Measurements from ENCODE around the gene CDX2.
"Not testable (repeated sequence)": the region's sequence is repeated elsewhere in the genome, so short reads cannot be mapped to it uniquely, and the experiment has no call there.

CDX2 gene

DNA sequence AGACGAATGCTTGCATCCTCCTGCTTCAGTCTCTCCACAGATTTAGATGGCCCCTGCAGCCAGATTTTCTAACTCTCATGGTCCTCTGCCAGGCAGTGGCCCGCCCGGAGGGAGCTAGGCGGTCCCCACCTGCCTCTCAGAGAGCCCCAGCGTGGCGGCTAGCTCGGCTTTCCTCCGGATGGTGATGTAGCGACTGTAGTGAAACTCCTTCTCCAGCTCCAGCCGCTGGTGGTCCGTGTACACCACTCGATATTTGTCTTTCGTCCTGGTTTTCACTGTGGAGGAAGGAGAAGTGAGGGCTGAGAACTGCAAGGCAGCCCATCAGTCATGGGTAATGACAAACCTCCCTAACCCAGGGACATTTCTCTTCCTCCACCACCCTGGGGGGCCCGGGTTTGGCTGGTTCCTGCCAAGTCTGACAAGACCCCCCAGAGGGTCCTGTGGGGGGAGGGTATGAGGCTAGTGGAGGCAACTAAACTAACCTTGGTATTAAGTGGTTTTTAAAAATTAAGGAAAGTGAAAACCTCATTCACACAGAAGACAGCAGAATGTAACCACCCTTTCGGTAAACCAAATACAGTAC is 4.3 kb downstream of the CDX2 start:
- DNase-seq, result no peak

DNA sequence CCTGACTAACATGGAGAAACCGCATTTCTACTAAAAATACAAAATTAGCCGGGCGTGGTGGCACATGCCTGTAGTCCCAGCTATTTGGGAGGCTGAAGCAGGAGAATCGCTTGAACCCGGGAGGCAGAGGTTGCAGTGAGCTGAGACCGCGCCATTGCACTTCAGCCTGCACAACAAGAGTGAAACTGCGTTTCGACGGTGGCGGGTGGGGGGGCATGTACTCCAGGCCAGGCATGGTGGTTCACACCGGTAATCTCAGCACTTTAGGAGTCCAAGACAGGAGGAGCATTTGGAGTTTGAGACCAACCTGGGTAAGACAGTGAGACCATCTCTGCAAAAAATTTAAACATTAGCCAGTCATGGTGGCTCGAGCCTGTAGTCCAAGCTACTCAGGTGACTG is 4.9 kb downstream of the CDX2 start:
- DNase-seq, result not testable (repeated sequence)

DNA sequence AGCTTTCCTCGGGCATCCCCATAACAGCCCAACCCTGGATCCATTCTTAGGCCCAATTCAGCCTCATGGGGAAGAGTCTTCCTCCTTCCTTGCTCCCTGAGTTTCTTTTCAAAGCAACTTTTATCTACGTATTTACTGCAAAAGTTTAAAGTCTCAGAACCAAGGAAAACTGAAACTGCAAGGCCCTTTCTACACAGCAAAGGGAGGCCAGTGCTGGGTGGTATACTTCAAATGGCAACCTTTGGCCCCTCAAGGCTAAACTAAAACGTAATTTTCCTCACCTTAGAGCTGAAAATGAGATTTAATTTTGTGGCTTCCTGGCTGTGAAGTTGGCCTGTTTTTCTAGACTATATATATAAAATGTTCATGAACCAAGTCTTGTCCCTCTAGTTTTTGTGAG is 5.6 kb downstream of the CDX2 start:
- no peak for DNase-seq

DNA sequence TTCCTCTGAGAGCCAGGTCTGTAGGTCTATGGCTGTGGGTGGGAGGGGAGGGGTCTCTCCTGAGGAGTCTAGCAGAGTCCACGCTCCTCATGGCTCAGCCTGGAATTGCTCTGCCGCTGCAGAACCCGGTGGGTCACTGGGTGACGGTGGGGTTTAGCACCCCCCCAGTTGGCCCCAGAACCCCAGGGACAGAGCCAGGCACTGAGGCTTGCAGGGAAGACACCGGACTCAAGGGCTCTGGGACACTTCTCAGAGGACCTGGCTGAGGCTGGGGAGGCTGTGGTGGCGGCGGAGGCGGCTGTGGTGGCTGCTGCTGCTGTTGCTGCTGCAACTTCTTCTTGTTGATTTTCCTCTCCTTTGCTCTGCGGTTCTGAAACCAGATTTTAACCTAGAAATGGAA is 6.1 kb downstream of the CDX2 start:
- DNase-seq, result no peak

DNA sequence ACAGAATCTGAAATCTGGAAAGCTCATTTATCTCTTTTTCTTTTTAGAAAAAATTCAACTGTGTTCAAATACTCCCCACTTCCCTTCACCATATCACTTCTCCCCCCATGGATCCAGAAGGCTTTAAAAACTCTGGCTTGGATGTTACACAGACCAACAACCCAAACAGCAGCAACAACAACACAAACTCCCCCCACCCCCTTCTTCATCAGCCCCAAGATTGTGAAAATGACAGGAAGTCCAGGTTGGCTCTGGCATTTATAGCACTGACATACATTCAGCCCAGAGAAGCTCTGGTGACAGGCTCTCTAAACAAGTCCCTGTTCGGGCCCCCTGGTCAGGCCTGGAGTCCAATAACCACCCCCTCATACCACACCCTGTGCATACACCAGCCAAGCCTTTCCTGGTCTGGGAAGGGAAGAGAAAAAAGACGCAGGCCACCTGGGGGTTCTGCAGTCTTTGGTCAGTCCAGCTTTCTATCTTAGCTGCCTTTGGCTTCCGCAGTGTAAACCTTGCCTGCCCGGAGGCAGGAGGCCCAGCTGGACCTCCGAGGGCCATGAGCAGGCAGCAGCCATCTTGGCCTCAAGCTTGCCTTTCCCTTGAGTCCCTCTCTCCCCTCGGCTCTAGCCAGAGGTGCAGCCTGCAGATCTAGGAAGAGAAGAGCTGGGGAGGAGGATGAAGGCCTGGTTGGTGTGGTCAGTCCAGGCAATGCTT is 6.8 kb downstream of the CDX2 start:
- no peak for DNase-seq

DNA sequence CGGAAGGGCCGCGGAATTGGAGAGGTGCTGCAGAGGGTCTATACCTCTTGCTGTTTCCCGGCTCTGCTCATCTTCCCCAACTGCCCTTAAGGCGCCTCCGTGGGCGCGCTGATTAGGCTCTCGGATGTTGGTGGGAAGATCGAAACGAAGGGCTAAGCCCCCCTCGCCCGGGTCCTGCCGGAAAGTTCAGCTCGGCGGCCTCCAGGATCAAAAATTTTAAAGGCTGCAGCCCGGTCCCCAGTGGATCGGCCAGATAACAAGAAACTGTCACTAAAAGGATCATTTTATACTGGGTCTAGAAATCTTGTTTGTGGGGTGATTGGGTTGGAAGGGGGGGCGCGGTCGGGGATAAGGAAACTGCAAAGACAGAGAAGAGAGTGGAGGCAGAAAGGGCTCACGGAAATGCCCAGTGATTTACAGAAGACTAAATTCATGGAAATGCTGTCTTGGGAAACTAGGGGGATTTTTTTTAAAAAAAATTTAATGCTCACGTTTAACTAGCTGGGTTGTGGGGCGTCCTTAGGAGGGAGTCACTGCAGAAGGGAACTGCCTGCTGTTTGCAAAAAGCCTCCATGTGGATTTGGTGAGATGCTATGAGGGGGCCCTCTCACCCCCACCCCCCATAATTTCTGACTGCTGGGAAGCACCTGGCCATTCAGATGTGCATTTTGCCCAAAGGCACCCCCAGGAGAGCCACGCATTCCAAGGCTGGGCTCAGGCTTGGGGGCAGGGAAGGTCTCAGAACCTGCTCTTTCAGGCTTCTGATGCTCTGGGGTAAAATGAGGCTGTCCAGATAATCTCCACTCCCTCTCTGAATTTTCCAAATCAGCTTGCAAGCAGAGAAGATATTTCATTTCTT is 7.7 kb downstream of the CDX2 start:
- no peak for DNase-seq

DNA sequence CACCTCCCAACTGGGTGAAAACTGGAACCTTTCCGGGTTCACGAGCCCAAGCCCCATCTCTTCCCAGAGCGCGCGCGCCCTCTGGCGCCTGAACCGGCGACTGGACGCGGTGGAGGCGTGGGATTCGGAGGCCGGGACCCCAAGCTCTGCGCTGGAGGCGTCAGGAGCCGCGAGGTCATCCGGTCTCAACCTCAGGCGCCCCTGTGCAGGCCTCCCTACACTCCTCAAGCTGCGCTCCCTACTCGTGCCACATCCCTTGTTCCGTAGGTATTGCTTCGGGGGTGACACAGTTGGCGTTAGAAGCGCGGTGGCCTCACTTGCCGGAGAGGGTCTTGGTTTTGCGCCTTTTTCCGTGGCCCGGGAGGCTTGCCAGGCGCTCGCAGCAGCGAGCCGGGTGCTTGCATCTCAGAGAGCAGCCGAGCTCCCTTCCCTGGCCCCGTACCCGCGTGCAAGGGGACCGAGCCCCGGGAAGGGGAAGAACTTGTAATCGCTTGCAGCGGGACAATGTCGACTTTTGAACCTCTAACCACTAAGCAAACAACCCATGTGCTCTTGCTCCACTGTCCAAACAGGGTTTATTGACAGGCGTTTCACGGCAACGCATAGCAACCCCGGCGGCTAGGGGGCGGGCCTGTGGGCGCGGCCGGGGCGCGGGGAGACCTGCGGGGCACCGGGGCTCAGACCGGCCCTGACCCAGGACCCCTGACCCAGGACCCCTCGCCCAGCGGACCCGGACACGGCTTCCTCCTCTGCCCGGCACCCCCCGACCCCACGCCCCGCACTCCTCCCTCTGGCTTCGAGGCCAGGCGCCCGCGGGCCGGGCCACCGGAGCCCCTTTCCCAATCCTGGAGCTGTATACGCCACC is 8.5 kb downstream of the CDX2 start:
- DNase-seq, result peak; percentile 75

DNA sequence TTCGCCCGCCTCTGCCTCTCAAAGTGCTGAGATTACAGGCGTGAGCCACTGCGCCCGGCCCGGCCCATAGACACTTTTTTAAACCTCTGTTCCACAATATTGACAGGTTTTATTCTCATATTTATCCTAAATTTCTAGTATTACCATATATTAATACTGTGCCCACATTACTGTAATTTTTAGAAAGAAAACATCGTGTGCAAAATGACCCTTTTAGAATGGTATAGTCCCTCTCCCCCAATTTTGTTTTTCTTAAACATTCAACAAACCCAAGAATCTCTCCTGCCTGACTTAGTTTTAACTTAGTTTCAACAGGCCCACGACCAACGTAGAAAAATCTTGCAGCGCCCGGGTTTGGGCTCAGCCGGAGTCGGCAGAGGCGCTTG is 9.1 kb downstream of the CDX2 start:
- no peak for DNase-seq

DNA sequence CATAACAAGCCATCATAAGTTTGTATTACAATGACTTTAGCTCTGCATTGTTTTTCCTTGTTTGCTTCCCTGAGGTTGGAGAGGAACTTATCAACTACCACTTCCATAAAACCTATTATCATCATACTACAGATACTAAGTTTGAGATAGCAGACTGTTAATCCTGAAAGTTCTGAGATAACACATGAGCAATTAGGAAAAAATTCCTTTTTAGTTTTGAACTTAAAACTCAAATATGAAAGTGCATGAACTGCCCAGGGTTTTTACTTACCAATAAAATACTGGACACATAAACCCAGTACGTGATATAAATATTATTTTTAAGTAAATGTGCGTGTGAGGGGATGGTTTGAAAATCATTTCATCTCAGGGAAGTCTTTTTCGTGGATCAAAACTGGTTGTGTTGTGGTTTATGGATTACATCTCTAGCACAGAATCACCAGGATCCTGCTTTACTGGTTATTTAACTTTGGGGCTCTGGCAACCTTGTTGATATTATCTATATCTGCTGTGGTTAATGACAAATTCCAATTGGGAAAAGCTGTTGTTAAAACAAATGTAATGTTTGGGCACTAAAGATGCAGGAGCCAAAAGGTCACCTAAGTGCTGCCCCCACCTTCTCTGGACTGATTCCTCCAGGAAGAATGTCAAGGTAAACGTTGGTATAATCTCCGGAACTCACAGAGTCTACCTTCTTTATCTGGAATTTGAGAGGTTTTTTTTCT is 12.4 kb downstream of the CDX2 start:
- DNase-seq, result no peak

DNA sequence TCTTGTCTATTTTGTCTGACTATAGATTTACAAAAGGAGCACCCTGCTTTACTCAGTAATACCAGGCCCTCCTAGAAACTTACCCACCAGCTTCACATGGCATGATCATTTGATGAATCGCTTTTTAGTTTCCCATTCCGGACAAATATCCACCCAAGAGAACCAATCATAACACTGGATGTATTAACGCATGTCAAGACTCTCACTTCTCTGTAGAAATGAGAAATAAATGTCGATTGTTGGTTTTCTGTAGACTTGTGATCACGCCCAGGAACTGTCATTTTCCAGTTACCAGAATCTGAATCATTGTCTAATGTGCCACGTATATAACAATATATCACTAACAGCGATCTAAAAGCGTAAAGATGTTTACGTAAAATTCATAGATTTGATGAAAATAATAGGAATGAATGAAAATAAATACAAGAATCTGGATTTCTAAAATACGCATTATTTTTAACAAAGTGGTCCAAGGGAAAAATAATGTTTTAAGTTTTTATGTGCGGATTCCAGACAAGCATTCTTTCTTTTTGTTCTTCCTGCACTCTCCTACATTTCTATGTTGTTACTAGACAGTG is 14.0 kb downstream of the CDX2 start:
- DNase-seq, result no peak

DNA sequence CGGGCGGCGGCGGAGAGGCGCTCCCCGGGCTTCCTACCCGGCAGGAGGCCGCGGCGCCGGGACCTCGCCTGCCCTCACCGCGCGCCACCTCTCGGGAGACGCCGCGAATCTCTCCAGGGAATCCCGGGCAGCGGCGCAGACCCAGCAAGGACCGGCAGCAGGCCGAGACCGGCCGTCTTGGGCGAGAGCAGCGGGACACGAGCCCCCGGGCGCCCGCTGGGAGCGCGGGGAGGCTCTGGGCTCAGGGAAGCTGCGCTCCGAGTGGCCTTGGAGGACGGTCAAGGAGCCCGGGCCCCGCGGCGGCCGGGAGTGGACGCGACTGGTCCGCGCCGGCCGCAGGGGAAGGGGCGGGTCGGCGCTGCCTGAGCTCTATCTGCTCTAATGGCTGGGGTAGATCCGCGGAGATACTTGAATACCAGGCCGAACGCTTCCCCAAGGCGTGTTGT is 14.7 kb downstream of the CDX2 start:
- peak; percentile 32 for DNase-seq

DNA sequence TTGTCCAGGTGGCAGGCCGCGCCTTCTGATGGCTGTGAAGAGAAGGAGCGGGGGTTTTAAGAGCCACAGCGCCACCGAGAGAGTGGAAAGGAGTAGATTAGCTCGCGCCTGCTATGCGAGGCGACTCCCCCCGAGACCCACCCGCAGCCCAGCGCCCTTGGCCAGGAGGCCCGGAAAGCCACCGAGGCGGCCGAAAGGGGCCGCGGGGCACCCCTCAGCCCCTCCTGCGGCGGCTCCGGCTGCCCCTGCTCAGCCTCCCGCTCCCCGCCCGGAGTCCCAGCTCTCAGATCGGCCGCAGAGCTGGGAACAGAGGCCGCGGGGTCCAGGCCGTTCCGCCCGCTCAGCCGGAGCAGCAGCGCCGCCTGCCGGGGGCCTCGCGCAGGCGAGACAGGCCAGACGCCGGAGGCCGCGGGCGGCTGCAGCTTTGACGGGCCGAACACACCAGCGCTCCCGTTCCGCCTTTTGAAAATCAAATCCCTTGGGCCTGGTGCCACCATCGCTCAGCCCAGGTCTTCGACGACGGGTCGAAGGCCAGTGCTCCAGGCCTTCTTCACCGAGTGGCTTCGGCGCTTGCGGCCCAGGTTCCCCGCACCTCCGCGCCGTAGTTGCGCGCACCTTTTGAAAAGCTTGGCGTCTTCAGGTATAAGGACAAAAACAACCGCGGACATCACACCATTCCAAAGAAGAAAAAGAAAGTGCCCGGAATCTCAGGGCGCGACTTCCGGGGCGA is 15.3 kb downstream of the CDX2 start:
- DNase-seq, result no peak

DNA sequence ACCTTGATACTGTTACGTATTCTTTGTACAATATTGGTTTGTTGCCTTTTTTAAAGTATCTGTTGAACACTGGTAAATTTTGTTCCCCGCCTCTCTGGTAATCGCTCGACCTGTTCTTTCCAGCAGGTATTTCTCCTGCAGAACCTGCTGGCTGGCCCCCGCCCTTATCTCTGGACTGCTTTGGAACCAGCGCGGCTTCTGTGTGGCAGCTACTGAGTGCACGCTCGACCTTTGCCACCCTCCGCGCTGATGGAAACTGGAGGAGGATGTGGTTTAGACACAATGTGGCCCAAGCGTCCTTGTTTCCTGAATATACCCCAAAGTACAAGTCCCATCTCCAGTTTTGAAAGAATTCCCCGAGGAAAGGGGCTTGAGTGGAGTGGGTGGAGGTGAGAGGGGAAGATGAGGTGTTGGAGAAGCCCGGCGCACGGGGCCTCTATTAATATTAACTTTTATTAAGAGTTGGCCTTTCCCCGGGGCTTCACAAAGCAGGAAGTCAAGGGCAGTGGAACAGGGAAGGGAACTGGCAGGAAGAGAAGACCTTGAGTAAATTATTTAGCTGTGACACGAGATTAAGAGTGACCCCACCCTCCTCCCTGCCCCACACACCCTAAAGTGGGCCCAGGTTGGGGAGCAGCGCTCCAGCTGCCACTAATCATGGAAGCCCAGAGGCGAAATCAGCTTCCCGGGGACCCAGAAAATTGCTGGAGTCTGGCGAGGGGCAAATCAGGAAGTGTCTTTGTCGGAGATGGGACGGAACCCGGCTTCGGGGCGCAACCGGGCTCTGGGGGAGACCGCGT is 16.0 kb downstream of the CDX2 start:
- DNase-seq, result no peak

DNA sequence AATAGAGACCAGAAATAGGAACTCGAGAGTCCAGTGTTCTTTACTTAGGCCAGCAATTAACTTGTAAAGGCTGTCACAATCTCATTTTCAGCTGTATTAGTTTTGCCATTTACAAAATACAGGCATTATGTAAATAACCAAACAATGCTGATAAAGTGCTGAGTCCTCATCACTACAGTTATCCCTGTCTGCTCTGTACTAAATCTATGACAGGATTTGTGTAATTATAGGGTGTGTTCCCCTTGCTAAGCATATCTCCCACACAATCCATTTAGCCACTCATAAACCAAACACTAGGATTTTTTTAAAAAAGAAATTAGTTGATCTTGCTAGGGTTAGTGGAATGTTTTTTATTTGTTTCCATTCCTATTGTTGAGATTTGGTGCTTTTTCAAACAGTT is 26.1 kb downstream of the CDX2 start:
- DNase-seq, result no peak

DNA sequence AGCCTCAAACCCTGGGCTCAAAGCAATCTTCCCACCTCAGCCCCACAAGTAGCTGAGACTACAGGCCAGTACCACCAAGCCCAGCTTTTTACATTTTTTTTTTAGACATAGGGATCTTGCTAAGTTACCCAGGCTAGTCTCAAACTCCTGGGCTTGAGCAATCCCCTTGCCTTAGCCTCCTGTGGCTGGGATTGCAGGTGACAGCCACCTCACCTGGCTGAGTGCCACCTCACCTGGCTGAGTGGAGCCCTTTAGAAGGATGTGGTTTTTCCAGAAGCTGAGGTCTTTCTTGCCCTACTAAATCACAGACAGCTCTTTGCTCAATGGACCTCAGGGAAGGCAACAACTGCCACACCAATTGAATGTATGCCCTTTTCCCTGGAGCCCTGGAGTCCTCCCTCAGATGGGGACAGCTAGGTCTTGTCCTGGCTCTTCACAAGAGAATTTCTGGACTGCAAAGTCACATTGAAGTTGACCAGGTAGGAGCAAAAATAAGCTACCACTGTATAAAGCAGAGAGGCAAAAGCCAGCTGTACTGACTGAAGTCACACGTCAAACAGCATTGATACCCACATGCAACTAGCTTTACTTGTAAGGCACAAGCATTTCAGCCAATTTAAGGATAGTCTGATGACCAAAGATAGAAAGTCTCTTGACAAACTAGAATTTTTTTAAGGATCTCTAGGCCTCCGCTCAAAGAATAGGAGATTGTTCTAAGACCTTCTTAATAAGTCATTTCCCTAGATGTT is 35.4 kb downstream of the CDX2 start:
- no peak for DNase-seq

DNA sequence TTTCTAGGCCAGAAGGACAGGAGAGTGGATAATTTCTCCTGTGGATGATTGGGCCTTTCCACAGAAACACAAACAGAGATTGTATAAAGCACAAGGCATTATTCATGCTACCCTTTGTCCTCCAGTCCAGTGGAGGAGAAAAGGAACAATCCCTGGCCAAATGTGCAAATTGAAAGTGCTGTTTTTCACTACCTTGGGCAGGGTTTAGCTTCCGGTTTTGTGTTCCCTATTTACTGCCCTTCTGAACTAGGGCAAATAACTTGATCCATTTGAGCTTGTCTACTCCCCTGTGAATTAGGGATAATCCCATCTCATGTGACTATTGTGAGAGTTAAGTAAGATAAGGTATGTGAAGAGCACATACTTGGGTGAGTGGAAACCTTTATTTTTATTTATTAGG is 36.0 kb downstream of the CDX2 start:
- no peak for DNase-seq

DNA sequence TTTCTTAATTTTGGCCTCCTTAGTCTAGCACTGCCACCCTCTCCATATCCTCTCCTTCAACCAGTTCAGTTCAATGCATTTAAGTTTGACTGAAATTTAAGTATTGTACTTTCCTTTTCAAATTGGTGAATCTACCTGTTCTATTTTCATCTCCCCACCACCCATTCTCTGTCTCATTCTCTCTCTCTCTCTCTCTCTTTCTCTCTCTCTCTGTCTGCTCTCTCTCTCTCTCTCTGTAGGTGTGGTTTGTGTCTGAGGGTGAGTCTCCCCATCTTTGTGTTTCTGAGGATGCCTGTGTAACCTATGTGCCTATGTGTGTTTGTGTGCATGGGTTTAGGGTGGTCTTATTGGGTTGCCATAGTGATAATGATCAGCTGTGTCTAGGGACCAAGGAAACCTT is 39.2 kb downstream of the CDX2 start:
- DNase-seq, result no peak

DNA sequence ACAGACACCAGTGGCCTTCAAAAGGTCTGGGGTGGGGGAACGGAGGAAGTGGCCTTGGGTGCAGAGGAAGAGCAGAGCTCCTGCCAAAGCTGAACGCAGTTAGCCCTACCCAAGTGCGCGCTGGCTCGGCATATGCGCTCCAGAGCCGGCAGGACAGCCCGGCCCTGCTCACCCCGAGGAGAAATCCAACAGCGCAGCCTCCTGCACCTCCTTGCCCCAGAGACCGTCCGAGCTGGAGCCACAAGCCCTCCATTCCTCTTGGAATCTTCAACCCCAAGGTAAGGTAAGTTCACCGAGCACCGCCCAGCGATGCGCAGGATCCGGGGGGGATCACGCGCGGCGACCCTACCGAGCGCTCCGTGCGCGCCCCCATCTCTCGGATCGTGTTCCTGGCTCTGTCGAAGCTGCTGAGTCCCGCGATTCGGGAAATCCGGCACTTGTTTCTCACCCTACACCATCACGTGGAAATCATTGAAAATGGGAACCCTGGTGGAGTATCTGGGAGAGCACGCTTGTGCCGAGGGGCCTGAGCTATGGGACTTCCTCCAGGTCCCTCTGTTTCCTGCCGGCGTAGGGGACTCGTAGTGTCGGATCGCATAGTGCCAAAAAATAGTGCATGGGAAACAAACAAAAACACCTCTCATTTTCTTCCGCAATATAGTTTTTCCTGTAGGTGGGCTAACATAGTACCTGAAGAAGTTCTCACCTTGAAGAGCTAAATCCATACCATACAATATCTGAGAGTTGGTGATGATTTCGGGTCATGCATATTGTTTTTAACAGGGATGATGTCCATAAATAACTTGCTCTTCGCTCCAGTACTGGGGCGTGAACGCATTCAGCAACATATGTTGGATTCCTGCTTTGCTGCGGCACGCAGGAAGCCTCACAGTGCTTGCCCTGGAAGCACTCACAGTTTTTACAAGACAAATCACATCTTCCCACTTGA is 40.0 kb downstream of the CDX2 start:
- no peak for DNase-seq

All from 8988T (cell line).